ENCODE data around the gene ZNF415.

Gene ZNF415

GRCh38 chr19:53158119-53158656 lies 25.5 kb upstream of the ZNF415 start:
- peak overlapping the region; percentile 60 for H3K4me3 ChIP-seq (ENCODE audit: low read depth, low read length)
- TF ChIP-seq CTCF (IDR thresholded peaks at IDR 0.05; ENCODE audit: low read depth, low read length) (no peak), POLR2A (IDR thresholded peaks at IDR 0.05; ENCODE audit: extremely low read depth, insufficient read length) (no peak), MYC (IDR thresholded peaks at IDR 0.05; ENCODE audit: low read depth, low read length) (no peak), MAX (IDR thresholded peaks at IDR 0.05; ENCODE audit: low read depth, low read length) (no peak)
- peak; percentile 51 for DNase-seq (ENCODE audit: low read depth)

- no peak for DNase-seq (ENCODE audit: low read depth)
- peak overlapping the region; percentile 42 for H3K4me3 ChIP-seq (ENCODE audit: low read depth, low read length)
- TF ChIP-seq CTCF (IDR thresholded peaks at IDR 0.05; ENCODE audit: low read depth, low read length) (no peak), POLR2A (IDR thresholded peaks at IDR 0.05; ENCODE audit: extremely low read depth, insufficient read length) (no peak), MAX (IDR thresholded peaks at IDR 0.05; ENCODE audit: low read depth, low read length) (no peak), MYC (IDR thresholded peaks at IDR 0.05; ENCODE audit: low read depth, low read length) (no peak)
Observed at GRCh38 chr19:53157626-53158025, 24.9 kb upstream of the ZNF415 start.

GRCh38 chr19:53156850-53157249 lies 24.1 kb upstream of the ZNF415 start:
- no peak overlapping the region for H3K4me3 ChIP-seq (ENCODE audit: low read depth, low read length)
- TF ChIP-seq MAX (IDR thresholded peaks at IDR 0.05; ENCODE audit: low read depth, low read length), result no peak
- TF ChIP-seq CTCF (IDR thresholded peaks at IDR 0.05; ENCODE audit: low read depth, low read length), result no peak
- no peak for TF ChIP-seq POLR2A (IDR thresholded peaks at IDR 0.05; ENCODE audit: extremely low read depth, insufficient read length)
- no peak for TF ChIP-seq MYC (IDR thresholded peaks at IDR 0.05; ENCODE audit: low read depth, low read length)
- no peak for DNase-seq (ENCODE audit: low read depth)

GRCh38 chr19:53147645-53148044 lies 14.9 kb upstream of the ZNF415 start:
- DNase-seq (ENCODE audit: low read depth), result no peak
- H3K4me3 ChIP-seq (ENCODE audit: low read depth, low read length), result no peak overlapping the region
- no peak for TF ChIP-seq MYC (IDR thresholded peaks at IDR 0.05; ENCODE audit: low read depth, low read length)
- no peak for TF ChIP-seq MAX (IDR thresholded peaks at IDR 0.05; ENCODE audit: low read depth, low read length)
- no peak for TF ChIP-seq CTCF (IDR thresholded peaks at IDR 0.05; ENCODE audit: low read depth, low read length)
- no peak for TF ChIP-seq POLR2A (IDR thresholded peaks at IDR 0.05; ENCODE audit: extremely low read depth, insufficient read length)

GRCh38 chr19:53140351-53140750 lies 7.6 kb upstream of the ZNF415 start:
- H3K4me3 ChIP-seq (ENCODE audit: low read depth, low read length), result no peak overlapping the region
- TF ChIP-seq MYC (IDR thresholded peaks at IDR 0.05; ENCODE audit: low read depth, low read length) (no peak), CTCF (IDR thresholded peaks at IDR 0.05; ENCODE audit: low read depth, low read length) (no peak), POLR2A (IDR thresholded peaks at IDR 0.05; ENCODE audit: extremely low read depth, insufficient read length) (no peak), MAX (IDR thresholded peaks at IDR 0.05; ENCODE audit: low read depth, low read length) (no peak)
- DNase-seq (ENCODE audit: low read depth), result no peak

All from NB4 (cell line).